Loucy (cell line): ENCODE measurements around the gene SORL1-AS1.

ENCODE experiments used
- EZH2phosphoT487 ChIP-seq: fragments of 200-600 bp; IDR thresholded peaks from 2 replicates; pipeline ENCODE4 v1.6.1; 2018; ENCODE audit warnings: antibody characterized with exemption, mild to moderate bottlenecking, moderate library complexity, borderline replicate concordance
- TF ChIP-seq, protein P1 (sequence below): fragments of 200-600 bp; sonication (generic); conservative IDR thresholded peaks from 2 replicates; pipeline ENCODE4 v1.5.1; 2014; ENCODE audit warnings: mild to moderate bottlenecking, antibody characterized with exemption, low read length

DNA sequence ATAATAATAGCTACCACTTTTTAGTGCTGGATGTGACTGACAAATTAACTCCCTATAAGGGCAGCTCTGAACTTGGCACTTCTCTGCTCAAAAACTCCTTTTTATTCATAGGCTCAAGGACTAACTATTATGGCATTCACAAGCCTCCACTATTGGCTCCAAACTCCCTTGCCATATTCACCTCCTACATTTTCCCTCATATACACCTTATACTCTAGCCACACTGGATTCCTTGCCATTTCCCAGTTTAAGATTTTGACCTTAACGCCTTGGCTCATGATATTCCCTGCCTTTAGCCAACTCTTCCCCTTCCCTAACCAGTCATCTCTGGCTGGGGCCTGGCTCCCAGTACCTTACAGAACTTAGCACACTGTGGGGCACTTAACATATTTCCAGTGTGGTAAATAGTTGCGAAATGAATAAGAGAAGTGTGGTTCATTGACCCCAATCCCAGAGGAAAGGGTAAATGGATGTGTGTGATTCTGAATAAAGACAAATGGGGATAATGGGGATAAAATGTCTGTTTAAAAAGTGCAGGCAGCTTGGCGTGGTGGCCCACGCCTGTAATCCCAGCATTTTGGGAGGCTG, 40.7 kb downstream of the SORL1-AS1 start:
- TF ChIP-seq, protein P1, sequence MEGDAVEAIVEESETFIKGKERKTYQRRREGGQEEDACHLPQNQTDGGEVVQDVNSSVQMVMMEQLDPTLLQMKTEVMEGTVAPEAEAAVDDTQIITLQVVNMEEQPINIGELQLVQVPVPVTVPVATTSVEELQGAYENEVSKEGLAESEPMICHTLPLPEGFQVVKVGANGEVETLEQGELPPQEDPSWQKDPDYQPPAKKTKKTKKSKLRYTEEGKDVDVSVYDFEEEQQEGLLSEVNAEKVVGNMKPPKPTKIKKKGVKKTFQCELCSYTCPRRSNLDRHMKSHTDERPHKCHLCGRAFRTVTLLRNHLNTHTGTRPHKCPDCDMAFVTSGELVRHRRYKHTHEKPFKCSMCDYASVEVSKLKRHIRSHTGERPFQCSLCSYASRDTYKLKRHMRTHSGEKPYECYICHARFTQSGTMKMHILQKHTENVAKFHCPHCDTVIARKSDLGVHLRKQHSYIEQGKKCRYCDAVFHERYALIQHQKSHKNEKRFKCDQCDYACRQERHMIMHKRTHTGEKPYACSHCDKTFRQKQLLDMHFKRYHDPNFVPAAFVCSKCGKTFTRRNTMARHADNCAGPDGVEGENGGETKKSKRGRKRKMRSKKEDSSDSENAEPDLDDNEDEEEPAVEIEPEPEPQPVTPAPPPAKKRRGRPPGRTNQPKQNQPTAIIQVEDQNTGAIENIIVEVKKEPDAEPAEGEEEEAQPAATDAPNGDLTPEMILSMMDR = no peak
- no peak for TF ChIP-seq EZH2phosphoT487
